Keratinocyte (primary cell): ENCODE measurements around the gene PIGO. TPM values are rescaled to one million over a fixed set of nuclear protein-coding genes. Genes with fewer than 3 reads are reported as not detected.

Experiments used
- DNase-seq: peaks from one replicate; pipeline ENCODE4 v3.0.0-alpha.2; 2011; ENCODE audit warnings: low read depth, missing footprints, low spot score
- FAIRE-seq: peaks from 2 replicates; lab custom pipeline; 2011; peaks lifted over from hg19 to GRCh38; lab: Jason Lieb, UNC
- H2AFZ ChIP-seq: 2 replicates; pipeline ENCODE4 v1.6.0; 2012; ENCODE audit warnings: low read length, control low read depth, inconsistent platforms; ENCODE audit not compliant: control insufficient read depth
- H3K27ac ChIP-seq: 2 replicates; pipeline ENCODE4 v1.5.1; 2011; ENCODE audit warnings: low read length; ENCODE audit not compliant: control insufficient read depth, insufficient read depth
- H3K27me3 ChIP-seq: 3 replicates; pipeline ENCODE4 v1.6.0; 2011; ENCODE audit warnings: low read length; ENCODE audit not compliant: control insufficient read depth, insufficient read depth; ENCODE audit errors: extremely low read depth
- H3K36me3 ChIP-seq, 2 experiments: 2 replicates in 1 of 2; 3 replicates in 1 of 2; pipeline ENCODE4 v1.5.1; 2011; ENCODE audit warnings: low read length in 2 of 2, mild to moderate bottlenecking in 1 of 2; ENCODE audit not compliant: control insufficient read depth in 2 of 2, insufficient read depth in 2 of 2; ENCODE audit errors: extremely low read depth in 1 of 2
- H3K4me1 ChIP-seq: 3 replicates; pipeline ENCODE4 v1.5.1; 2011; ENCODE audit warnings: low read length; ENCODE audit not compliant: control insufficient read depth, insufficient read depth; ENCODE audit errors: extremely low read depth
- H3K4me2 ChIP-seq: 3 replicates; pipeline ENCODE4 v1.6.0; 2011; ENCODE audit warnings: low read depth, low read length; ENCODE audit not compliant: control insufficient read depth, insufficient read depth; ENCODE audit errors: extremely low read depth
- H3K4me3 ChIP-seq, 3 experiments: fragments of 200-600 bp in 1 of 3; sonication (generic) in 1 of 3; 2 replicates in 2 of 3; 3 replicates in 1 of 3; pipeline ENCODE4 v1.5.1; 2011 to 2016; ENCODE audit warnings: low read length in 3 of 3, mild to moderate bottlenecking in 3 of 3, control low read depth in 2 of 3, inconsistent platforms in 1 of 3, low read depth in 1 of 3, mixed read lengths in 1 of 3, mixed run types in 1 of 3, moderate library complexity in 1 of 3; ENCODE audit not compliant: control insufficient read depth in 2 of 3, insufficient read depth in 2 of 3; ENCODE audit errors: extremely low read depth in 1 of 3
- H3K79me2 ChIP-seq: 2 replicates; pipeline ENCODE4 v1.6.0; 2012; ENCODE audit warnings: low read length; ENCODE audit not compliant: control insufficient read depth, insufficient read depth
- H3K9ac ChIP-seq: 3 replicates; pipeline ENCODE4 v1.6.0; 2011; ENCODE audit warnings: low read length; ENCODE audit not compliant: control insufficient read depth, insufficient read depth; ENCODE audit errors: extremely low read depth
- H3K9me1 ChIP-seq: 3 replicates; pipeline ENCODE4 v1.6.0; 2011; ENCODE audit warnings: low read length; ENCODE audit not compliant: control insufficient read depth, insufficient read depth; ENCODE audit errors: extremely low read depth
- H3K9me3 ChIP-seq: 2 replicates; pipeline ENCODE4 v1.5.1; 2012; ENCODE audit warnings: low read depth, low read length; ENCODE audit not compliant: control insufficient read depth
- H4K20me1 ChIP-seq: 3 replicates; pipeline ENCODE4 v1.6.0; 2011; ENCODE audit warnings: low read length; ENCODE audit not compliant: control insufficient read depth, insufficient read depth; ENCODE audit errors: extremely low read depth
- CTCF ChIP-seq, 3 experiments: IDR thresholded peaks in 1 of 3; conservative IDR thresholded peaks in 1 of 3; optimal IDR thresholded peaks in 1 of 3; 2 replicates in 2 of 3; 3 replicates in 1 of 3; pipeline versions ENCODE3 to v1.5.1; 2011; ENCODE audit warnings: low read length in 3 of 3, mild to moderate bottlenecking in 3 of 3, moderate library complexity in 2 of 3, control low read depth in 1 of 3, inconsistent platforms in 1 of 3; ENCODE audit not compliant: insufficient read depth in 2 of 3; ENCODE audit errors: extremely low read depth in 1 of 3
- EZH2 ChIP-seq: IDR thresholded peaks from one replicate; pipeline ENCODE4 v1.6.1; 2012; ENCODE audit warnings: inconsistent platforms, mild to moderate bottlenecking, low read length, moderate library complexity
- dilution Hi-C: fragments of 300-500 bp; cut with MboI; formaldehyde crosslinking; loops from one replicate; pipeline ENCODE4 v1.7.0; 2020; ENCODE audit warnings: low sequenced_read_pairs; ENCODE audit not compliant: extremely low pct_ligation_motif_present
- polyA plus RNA-seq, 5 experiments: library from polyadenylated mRNA; depleted of rRNA in 3 of 5; stranded (reverse) in 3 of 5; stranded (forward) in 1 of 5; unstranded in 1 of 5; fragments of >200 nt; gene quantifications; 1 replicate in 1 of 5; 2 replicates in 3 of 5; 3 replicates in 1 of 5; pipeline versions ENCODE4 v1.2.1 to v1.2.3, GENCODE V29; 2011 to 2012; ENCODE audit warnings: missing spikeins in 2 of 5, low read depth in 1 of 5, low replicate concordance in 1 of 5

PIGO gene
- polyA plus RNA-seq, 1 donor (not counting 4 experiments of a cell fraction or from before 2014, with no cell fraction given): 18.6 TPM

- Histone ChIP-seq H3K9ac (peak overlapping the region; percentile 84), H3K9me1 (no peaks in the 10 kb centered on the region), H3K36me3 (peaks cover 19 to 24% of the 10 kb centered on the region in 2 experiments), H3K4me3 (peak overlapping the region; percentile 81 to 92 (median 91)), H3K4me1 (peaks cover 38% of the 10 kb centered on the region), H4K20me1 (peaks cover 13% of the 10 kb centered on the region), H3K79me2 (peaks cover 48% of the 10 kb centered on the region), H3K27me3 (no peaks in the 10 kb centered on the region), H2AFZ (peak overlapping the region; percentile 44), H3K4me2 (peak overlapping the region; percentile 100), H3K27ac (peak overlapping the region; percentile 83), H3K9me3 (no peaks in the 10 kb centered on the region)
- FAIRE-seq (peak; percentile 58), DNase-seq (peak; percentile 97)
- dilution Hi-C loops: no loop called here
- TF ChIP-seq CTCF (optimal IDR thresholded peaks at IDR 0.05 in 1 of 3, IDR thresholded peaks at IDR 0.05 in 1 of 3, conservative IDR thresholded peaks at IDR 0.05 in 1 of 3; ENCODE audit: extremely low read depth in 1 of 3, insufficient read depth in 2 of 3, low read length in 3 of 3) (no peak), EZH2 (no peak)
Measured at GRCh38 chr9:35111001-35111933, 14.9 kb upstream of the PIGO start.

- Histone ChIP-seq H3K9me1 (no peaks in the 10 kb centered on the region), H3K79me2 (peaks cover 47% of the 10 kb centered on the region), H3K27ac (peak overlapping the region; percentile 82), H4K20me1 (peaks cover 13% of the 10 kb centered on the region), H2AFZ (no peak overlapping the region), H3K4me1 (peaks cover 36% of the 10 kb centered on the region), H3K9ac (peak overlapping the region; percentile 84), H3K4me3 (peak overlapping the region; percentile 81 to 92 (median 91)), H3K36me3 (peaks cover 27 to 32% of the 10 kb centered on the region in 2 experiments), H3K4me2 (peak overlapping the region; percentile 100), H3K9me3 (no peaks in the 10 kb centered on the region), H3K27me3 (no peaks in the 10 kb centered on the region)
- TF ChIP-seq EZH2: no peak
- no peak for TF ChIP-seq CTCF (optimal IDR thresholded peaks at IDR 0.05 in 1 of 3, IDR thresholded peaks at IDR 0.05 in 1 of 3, conservative IDR thresholded peaks at IDR 0.05 in 1 of 3; ENCODE audit: extremely low read depth in 1 of 3, insufficient read depth in 2 of 3, low read length in 3 of 3)
- DNase-seq (no peak), FAIRE-seq (no peak)
- dilution Hi-C loops: no loop called here
Measured at GRCh38 chr9:35110327-35110761, 14.0 kb upstream of the PIGO start.
